ENCODE data around the gene CHKB. TPM values are rescaled to one million over a fixed set of nuclear protein-coding genes. Genes with fewer than 3 reads are reported as not detected.

The CHKB gene
- total RNA-seq, 4 donors from 2014 or later = 74.8 to 232 (median 86.1) TPM

DNA sequence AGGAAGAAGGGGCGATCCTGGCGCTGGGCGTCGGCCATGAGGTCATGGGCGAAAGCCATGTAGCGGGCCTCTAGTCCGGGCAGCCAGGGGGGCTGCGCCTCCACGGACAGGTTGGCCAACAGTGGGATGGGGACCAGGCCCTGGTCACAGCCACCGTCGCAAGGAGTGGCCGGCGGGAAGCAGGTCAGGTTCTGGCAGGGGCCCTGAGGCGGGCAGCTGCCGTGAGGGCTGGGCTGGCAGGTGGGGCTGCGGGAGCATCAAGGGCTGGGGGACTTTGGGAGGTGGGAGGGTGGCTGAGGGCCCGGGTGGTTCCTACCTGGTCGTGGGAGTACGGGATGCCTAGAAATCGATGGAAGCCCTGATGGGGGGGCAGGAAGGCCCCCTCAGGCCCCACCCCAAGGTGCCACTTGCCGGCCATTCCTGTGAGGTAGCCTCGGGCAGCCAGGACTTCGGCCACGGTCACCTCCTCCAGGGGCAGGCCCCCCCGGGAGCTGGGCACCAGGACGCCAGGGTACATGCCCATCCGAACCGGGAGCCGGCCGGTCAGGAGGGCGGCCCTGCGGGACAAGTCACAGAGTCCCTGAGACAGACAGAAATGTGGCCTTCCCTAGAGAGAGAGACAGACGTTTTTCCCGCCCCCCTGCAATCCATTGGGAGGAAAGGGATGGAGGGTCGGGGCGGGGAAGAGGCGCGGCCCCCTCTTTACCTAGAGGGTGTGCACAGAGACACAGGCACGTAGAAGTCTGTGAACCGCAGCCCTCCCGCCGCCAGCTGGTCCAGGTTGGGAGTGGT is 44.4 kb upstream of the CHKB start:
- Histone ChIP-seq H3K9me3 (no peaks in the 10 kb centered on the region), H3K27ac (peak overlapping the region; percentile 81 to 89 (median 84)), H3K4me1 (peaks cover 6 to 32% (median 23%) of the 10 kb centered on the region in 4 donors), H3K36me3 (no peaks in the 10 kb centered on the region), H3K4me3 (peak overlapping the region; percentile 55 to 90 (median 77)), H3K27me3 (no peaks in the 10 kb centered on the region)
- no peak for TF ChIP-seq EP300 (IDR thresholded peaks at IDR 0.05; ENCODE audit: low read depth)
- TF ChIP-seq POLR2A (IDR thresholded peaks at IDR 0.05) = no peak
- no peak for TF ChIP-seq POLR2AphosphoS5 (IDR thresholded peaks at IDR 0.05)
- TF ChIP-seq, protein P1, sequence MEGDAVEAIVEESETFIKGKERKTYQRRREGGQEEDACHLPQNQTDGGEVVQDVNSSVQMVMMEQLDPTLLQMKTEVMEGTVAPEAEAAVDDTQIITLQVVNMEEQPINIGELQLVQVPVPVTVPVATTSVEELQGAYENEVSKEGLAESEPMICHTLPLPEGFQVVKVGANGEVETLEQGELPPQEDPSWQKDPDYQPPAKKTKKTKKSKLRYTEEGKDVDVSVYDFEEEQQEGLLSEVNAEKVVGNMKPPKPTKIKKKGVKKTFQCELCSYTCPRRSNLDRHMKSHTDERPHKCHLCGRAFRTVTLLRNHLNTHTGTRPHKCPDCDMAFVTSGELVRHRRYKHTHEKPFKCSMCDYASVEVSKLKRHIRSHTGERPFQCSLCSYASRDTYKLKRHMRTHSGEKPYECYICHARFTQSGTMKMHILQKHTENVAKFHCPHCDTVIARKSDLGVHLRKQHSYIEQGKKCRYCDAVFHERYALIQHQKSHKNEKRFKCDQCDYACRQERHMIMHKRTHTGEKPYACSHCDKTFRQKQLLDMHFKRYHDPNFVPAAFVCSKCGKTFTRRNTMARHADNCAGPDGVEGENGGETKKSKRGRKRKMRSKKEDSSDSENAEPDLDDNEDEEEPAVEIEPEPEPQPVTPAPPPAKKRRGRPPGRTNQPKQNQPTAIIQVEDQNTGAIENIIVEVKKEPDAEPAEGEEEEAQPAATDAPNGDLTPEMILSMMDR (IDR thresholded peaks at IDR 0.05) = no peak
- DNase-seq = peak; percentile 18
- intact Hi-C loops (cut with DNase I; ENCODE audit: low total_unique reads) (no loop called here), in situ Hi-C loops (cut with MboI; ENCODE audit: low pct_ligation_motif_present in 1 of 4, low pct_unique_long_range_greater_than_20kb in 1 of 4, low sequenced_read_pairs in 3 of 4) (no loop called here)
- WGBS, 2 donors (ENCODE audit: low coverage in 1 of 2) = 72% methylated on average over 35 of the region's 42 CpGs; no CpG with 5 or more reads in 1 of the 2 donors

DNA sequence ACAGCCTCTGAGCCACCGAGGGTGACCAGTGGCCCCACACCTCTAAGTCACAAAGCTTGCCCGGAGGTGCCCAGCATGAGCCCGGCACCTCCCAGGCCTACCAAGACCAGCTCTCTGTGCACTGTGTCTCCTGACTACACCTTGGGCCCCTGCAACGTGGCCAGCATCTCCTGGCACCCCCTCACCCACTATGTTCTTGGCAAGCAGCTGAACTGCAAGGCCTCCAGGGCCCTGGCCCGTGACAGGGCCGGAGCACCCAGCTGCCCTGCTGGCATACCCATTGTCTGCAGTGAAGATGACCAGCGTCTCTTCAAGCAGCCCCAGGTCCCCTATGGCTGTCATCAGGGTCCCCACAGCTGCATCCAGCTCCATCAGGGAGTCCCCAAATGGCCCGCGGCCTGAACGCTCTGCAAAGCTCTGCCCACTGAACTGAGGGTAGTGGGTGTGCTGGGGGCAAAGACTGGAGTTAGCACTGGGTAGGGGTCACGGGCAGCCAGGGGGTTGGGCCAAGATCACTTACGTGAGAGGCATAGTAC is 43.7 kb upstream of the CHKB start:
- in situ Hi-C loops (cut with MboI; ENCODE audit: low pct_ligation_motif_present in 1 of 4, low pct_unique_long_range_greater_than_20kb in 1 of 4, low sequenced_read_pairs in 3 of 4) = no loop called here
- 90% methylated on average over 12 of the region's 12 CpGs; no CpG with 5 or more reads in 1 of the 2 donors for WGBS, 2 donors (ENCODE audit: low coverage in 1 of 2)
- no peak for TF ChIP-seq EP300 (IDR thresholded peaks at IDR 0.05; ENCODE audit: low read depth)
- TF ChIP-seq, protein P1 (IDR thresholded peaks at IDR 0.05) = no peak
- TF ChIP-seq POLR2A (IDR thresholded peaks at IDR 0.05) = no peak
- no peak for TF ChIP-seq POLR2AphosphoS5 (IDR thresholded peaks at IDR 0.05)
- intact Hi-C loops (cut with DNase I; ENCODE audit: low total_unique reads) = no loop called here
- no peak for DNase-seq
- Histone ChIP-seq H3K4me1 (peaks cover 6 to 36% (median 29%) of the 10 kb centered on the region in 4 donors), H3K27me3 (no peaks in the 10 kb centered on the region), H3K9me3 (no peaks in the 10 kb centered on the region), H3K27ac (no peak overlapping the region), H3K36me3 (no peaks in the 10 kb centered on the region), H3K4me3 (no peak overlapping the region)

DNA sequence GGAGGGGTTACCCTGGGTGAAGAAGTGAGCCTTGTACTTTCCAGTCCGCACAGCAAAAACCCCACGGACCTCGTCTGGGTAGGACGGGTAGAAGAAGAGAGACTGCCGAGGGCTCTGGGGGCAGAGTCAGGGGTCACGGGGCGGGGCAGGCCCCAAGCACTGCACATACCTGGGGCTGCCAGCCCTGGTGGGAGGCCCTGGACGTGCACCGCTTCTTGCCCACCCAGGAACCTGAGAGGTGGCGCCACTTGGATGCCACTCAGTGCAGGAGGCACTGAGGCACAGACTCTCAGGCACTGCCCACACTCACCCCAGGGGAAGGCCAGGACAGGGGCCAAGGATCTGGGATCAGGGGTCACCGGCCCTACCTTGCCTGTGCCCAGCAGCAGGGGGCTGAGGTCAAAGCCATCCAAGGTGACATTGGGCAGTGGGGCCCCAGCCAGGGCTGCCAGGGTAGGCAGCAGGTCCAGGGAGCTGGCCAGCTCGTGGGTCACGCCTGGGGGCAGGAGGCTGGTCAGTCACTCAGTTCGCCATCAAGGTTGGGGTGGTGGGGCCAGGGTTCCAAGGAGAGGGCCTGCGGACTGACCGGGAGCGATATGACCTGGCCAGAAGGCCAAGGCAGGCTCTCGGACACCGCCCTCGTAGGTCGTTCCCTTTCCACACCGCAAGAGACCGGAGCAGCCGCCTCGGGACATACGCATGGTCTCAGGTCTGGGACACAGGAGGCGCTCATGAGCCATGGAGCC is 43.1 kb upstream of the CHKB start:
- DNase-seq = no peak
- no peak overlapping the region for H3K4me3 ChIP-seq
- intact Hi-C loops (cut with DNase I; ENCODE audit: low total_unique reads) = no loop called here
- H3K36me3 ChIP-seq = no peaks in the 10 kb centered on the region
- H3K4me1 ChIP-seq = peaks cover 7 to 39% (median 36%) of the 10 kb centered on the region in 4 donors
- in situ Hi-C loops (cut with MboI; ENCODE audit: low pct_ligation_motif_present in 1 of 4, low pct_unique_long_range_greater_than_20kb in 1 of 4, low sequenced_read_pairs in 3 of 4) = no loop called here
- TF ChIP-seq POLR2AphosphoS5 (IDR thresholded peaks at IDR 0.05) (no peak), POLR2A (IDR thresholded peaks at IDR 0.05) (no peak), EP300 (IDR thresholded peaks at IDR 0.05; ENCODE audit: low read depth) (no peak)
- TF ChIP-seq, protein P1 (IDR thresholded peaks at IDR 0.05) = no peak
- 93% methylated on average over 27 of the region's 27 CpGs; no CpG with 5 or more reads in 1 of the 2 donors for WGBS, 2 donors (ENCODE audit: low coverage in 1 of 2)
- H3K9me3 ChIP-seq = no peaks in the 10 kb centered on the region
- no peaks in the 10 kb centered on the region for H3K27me3 ChIP-seq
- no peak overlapping the region for H3K27ac ChIP-seq

DNA sequence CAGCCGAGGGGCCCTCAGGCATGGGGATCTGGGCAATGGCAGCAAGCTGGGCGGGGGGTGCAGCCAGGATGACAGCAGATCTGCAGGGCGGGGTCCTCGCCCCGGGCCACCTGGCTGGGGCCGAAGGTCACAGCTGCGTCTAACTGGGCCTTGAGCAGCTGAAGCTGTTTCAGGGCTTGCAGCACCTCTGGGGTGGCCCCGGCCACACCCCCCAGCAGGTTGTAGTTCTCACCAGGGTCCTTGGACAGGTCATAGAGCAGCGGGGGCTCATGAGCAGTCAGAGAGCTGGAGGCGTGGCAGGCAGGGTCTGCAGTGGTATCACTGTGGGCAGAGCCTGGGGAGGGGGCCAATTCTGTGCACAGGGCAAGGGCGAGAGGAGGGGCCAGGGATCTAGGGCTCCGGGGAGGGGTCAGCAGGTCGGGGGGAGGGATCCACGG is 42.5 kb upstream of the CHKB start:
- no peaks in the 10 kb centered on the region for H3K36me3 ChIP-seq
- no peaks in the 10 kb centered on the region for H3K9me3 ChIP-seq
- H3K4me1 ChIP-seq = peaks cover 10 to 43% (median 40%) of the 10 kb centered on the region in 4 donors
- TF ChIP-seq POLR2A (IDR thresholded peaks at IDR 0.05) (no peak), POLR2AphosphoS5 (IDR thresholded peaks at IDR 0.05) (no peak), EP300 (IDR thresholded peaks at IDR 0.05; ENCODE audit: low read depth) (no peak)
- TF ChIP-seq, protein P1 (IDR thresholded peaks at IDR 0.05) = no peak
- no peaks in the 10 kb centered on the region for H3K27me3 ChIP-seq
- in situ Hi-C loops (cut with MboI; ENCODE audit: low pct_ligation_motif_present in 1 of 4, low pct_unique_long_range_greater_than_20kb in 1 of 4, low sequenced_read_pairs in 3 of 4) = no loop called here
- intact Hi-C loops (cut with DNase I; ENCODE audit: low total_unique reads) = no loop called here
- 60% methylated on average over 14 of the region's 14 CpGs; no CpG with 5 or more reads in 1 of the 2 donors for WGBS, 2 donors (ENCODE audit: low coverage in 1 of 2)
- H3K4me3 ChIP-seq = no peak overlapping the region
- peak; percentile 15 for DNase-seq
- no peak overlapping the region for H3K27ac ChIP-seq

Data from transverse colon (tissue), 4 donors.